Brain pericyte (primary cell): ENCODE measurements around the gene ATG7.
"Not testable (repeated sequence)": the region's sequence is repeated elsewhere in the genome, so short reads cannot be mapped to it uniquely, and the experiment has no call there.

Experiments used
- DNase-seq: peaks from one replicate; pipeline ENCODE4 v3.0.0-alpha.2; 2012; ENCODE audit warnings: low read depth, low spot score

The ATG7 gene

GRCh38 chr3:11389386-11390268 lies 117.4 kb downstream of the ATG7 start:
- no peak for DNase-seq

DNA sequence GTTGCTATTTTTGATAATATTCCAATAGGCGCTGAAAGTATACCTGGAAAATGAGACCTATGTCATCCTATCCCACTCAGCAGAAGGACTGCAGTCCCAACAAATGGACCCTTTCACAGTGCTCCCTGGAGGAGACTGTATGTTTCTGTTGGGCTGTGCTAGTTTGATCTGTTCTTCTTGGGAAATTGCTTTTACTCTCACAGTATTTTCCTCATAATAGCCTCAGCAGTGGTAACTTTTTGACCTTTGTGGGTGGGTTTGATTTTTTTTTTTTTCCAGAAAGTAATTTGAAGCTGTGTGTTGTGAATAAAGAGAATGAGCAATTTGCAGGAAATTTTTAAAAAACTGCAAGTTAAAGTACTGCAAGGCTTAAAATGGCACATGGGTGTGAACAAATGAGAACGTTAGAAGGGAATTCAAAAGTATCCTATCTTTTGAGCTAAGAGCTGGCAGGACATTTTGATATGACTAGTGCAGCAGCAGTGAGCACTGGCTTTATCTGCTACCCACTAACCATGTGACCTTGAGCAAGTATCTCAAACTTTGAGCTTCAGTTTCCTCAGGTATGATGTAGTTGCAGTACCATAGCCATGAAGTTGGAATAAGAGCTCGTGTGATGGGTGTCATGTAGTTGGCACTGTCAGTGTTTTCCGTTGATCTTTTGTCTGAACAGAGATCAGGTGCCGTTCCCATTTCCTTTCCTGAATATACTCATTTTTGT lies 118.4 kb downstream of the ATG7 start:
- DNase-seq: no peak

DNA sequence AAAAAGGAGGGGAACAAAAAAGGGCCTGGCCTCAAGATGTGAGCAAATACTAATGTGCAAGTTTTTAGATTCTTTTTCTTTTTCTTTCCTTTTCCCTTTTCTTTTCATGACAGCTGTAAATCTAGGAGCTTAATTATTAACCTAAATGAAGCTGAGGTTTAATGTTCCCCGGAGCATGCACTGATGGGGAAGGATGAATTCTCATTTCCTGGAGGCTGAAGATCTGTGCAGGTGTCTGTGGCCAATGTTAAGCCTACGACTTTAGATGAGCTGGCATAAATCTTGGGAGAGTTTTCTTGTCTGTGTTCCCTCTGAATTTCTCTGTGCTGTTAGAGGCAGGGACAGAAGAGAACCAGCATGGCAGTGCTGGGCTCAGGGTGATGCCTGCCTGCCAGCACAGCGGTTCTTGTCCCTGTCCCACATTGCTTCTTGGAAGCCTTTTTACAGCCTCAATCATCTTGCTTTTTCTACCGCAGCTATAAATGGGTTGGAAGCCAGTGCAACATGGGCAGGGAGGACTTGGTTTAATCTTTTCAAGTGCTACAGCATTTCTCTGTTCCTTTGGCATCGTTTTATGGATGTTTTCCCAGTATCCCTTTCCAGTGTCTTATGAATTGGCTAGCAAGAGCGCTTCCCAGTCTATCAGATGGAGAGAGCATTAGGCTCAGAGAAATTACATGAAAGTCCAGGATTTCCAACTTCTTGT lies 119.1 kb downstream of the ATG7 start:
- no peak for DNase-seq

GRCh38 chr3:11392014-11392859 lies 120.0 kb downstream of the ATG7 start:
- peak; percentile 73 for DNase-seq

- no peak for DNase-seq
Measured at GRCh38 chr3:11392860-11393114, 120.6 kb downstream of the ATG7 start.

DNA sequence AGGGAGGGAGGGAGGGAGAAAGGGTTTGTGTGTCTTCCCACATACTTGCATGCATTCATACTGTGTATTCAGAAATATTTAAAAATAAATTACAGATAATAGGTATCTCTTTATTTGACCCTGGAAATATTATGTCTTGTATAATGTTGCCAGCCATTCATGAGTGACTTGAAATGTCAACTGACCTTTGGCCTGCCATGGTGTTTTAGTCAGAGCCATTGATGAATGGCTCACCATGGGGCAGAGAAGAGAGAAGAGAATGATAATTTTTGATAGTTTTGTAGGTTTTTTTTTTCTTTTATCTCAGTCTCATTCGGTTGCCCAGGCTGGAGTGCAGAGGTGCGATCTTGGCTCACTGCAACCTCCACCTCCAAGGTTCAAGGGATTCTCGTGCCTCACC lies 121.2 kb downstream of the ATG7 start:
- no peak for DNase-seq

DNA sequence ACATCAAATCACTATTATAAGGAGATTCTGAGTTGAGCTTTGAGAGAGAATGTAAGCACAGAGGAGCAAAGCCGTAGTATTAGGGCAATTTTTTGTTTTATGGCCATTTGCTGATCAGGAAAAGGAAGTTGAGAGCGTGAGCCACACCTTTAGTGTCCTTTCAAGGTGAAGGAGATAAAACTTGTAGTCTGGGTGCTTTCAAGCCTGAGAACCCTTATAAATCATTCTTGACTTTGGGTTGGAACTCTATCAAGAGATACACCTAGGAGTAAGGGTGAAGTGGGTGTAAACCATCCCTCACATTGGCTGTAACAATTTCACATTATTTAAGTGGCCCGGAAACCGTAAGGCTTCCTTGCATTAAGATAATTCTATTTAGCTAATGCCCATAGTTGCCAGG lies 122.2 kb downstream of the ATG7 start:
- no peak for DNase-seq

GRCh38 chr3:11400213-11400612 lies 128.0 kb downstream of the ATG7 start:
- no peak for DNase-seq

DNA sequence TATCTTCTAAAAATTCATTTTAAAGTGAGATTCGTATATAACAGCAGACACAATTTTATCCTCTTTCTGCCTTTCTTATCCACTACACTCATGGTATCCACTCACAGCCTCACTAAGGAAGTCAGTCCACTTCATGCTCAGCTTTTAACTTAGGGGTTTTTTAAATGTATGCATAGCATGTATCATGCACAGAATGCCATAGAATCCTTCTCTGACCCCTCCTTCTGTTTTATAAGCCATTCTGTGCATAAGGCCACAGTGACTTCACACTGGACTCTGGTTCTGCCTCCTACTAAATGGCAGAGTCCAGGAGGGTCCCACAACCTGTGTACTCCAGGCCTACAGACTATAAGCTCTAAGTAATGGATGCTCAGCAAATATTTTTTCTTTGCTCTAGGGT lies 129.2 kb downstream of the ATG7 start:
- no peak for DNase-seq

DNA sequence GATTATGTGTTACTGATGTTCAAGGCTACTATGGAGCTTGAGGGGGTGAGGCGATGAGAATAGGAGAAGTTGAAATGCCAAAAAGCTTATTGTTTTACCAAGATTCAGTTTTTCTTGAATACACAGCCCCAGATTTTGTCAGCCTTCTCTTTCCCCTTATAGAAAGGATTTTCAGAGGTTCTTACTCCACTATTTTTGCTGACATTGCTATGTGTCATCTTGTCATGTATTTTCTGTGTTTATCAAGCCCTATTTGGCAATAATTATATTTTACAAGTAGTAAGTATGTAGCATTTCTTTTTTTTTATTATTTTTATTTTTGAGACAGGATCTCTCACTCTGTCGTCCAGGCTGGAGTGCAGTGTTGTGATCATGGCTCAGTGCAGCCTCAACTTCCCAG lies 133.1 kb downstream of the ATG7 start:
- DNase-seq: no peak

- no peak for DNase-seq
Measured at GRCh38 chr3:11407644-11408043, 135.4 kb downstream of the ATG7 start.

DNA sequence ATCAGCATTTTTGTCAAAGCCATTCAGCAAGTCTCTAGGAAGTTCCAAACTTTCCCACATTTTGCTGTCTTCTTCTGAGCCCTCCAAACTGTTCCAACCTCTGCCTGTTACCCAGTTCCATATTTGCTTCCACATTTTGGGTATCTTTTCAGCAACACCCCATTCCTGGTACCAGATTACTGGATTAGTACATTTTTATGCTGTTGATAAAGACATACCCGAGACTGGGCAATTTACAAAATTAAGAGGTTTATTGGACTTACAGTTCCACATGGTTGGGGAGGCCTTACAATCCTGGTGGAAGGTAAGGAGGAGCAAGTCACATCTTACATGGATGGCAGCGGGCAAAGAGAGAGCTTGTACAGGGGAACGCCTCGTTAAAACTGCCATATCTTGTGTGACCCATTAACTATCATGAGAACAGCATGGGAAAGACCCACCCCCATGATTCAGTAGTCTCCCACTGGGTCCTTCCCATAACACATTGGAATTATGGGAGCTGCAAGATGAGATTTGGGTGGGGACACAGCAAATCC lies 136.2 kb downstream of the ATG7 start:
- DNase-seq: not testable (repeated sequence)

GRCh38 chr3:11410564-11410963 lies 138.4 kb downstream of the ATG7 start:
- DNase-seq: no peak

DNA sequence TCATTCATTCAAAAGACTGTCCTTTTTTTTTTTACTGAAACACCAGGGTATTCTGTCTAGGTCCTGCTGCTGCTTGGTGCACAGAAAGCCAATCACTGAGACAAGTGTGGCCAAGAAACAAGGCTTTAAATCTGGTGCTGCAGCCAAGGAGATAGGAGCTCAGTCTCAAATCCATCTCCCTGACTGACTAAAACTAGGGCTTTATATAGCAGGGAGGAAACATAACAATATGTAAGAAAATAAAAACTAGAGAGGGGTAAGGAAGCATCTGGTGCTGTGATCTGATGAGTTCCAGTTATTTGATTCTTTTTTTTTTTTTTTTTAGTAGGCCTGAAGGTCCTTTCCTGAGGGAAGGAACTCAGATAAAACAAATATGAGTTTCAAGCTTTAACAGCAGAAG lies 139.8 kb downstream of the ATG7 start:
- peak; percentile 20 for DNase-seq

- no peak for DNase-seq
Measured at GRCh38 chr3:11413071-11413470, 140.9 kb downstream of the ATG7 start.

DNA sequence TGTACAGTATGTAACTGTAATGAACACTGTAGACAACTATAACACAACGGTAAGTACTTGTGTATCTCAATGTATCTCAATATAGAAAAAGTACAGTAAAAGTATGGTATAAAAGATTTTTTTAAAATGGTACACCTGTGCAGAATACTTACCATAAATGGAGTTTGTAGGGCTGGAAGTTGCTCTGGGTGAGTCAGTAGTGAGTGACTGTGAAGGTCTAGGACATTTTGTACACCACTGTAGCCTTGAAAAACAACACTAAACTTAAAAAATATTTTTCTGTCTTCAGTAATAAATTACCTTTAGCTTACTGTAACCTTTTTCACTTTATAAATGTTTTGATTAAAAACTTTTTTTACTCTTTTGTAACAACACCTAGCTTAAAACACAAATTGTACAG lies 142.9 kb downstream of the ATG7 start:
- no peak for DNase-seq

- DNase-seq: no peak
Measured at GRCh38 chr3:11420066-11420465, 147.9 kb downstream of the ATG7 start.

- DNase-seq: no peak
Measured at GRCh38 chr3:11422291-11422690, 150.1 kb downstream of the ATG7 start.

- no peak for DNase-seq
Measured at GRCh38 chr3:11423868-11424267, 151.7 kb downstream of the ATG7 start.

DNA sequence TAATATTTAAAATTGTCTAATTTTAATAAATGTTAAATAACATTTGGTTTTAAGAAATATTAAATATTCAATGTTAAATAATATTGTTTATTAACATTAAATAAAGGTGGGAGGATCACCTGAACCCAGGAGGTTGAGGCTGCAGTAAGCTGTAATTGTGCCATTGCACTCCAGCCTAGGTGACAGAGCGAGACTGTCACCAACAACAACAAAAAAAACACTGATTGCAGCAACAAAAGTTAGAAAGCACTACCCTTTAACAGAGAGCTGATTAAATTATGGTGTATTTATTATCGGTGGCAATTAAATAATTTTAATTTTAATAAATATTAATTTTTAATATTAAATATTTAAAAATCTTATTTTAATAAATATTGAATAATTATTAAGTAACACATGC lies 152.1 kb downstream of the ATG7 start:
- no peak for DNase-seq

GRCh38 chr3:11430207-11430606 lies 158.0 kb downstream of the ATG7 start:
- DNase-seq: no peak

DNA sequence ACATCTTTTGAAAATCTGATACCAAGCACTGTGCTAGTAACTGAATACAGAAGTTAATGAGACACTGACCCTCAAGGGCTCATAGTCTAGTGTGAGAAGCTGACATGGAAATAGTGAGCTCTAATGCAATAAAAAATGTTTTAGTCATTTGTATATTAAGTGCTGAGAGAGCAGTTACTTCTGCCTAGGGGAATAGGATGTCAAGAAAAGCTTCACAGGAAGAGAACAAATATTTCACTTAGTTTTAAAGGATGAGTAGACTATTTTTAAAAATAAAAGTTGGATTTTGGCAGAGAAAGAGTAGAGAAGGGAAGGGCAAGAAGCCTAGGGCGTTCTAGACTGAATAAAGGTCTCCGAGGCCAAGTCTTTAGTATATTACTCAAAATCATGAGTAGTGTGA lies 158.4 kb downstream of the ATG7 start:
- DNase-seq: no peak
